Sigmoid colon (tissue), 4 donors: ENCODE data around the gene DPEP2NB.

Experiments
- EP300 ChIP-seq, 4 donors: sonication (generic); formaldehyde crosslinking; IDR thresholded peaks; one replicate each; pipeline ENCODE4 v1.6.1; 2017; ENCODE audit warnings: antibody characterized with exemption in 4 of 4
- POLR2A ChIP-seq, 2 donors: fragments of 450-650 bp; IDR thresholded peaks; one replicate each; pipeline ENCODE4 v1.6.1; 2016; ENCODE audit warnings: antibody characterized with exemption in 2 of 2, mild to moderate bottlenecking in 2 of 2, moderate library complexity in 2 of 2
- POLR2AphosphoS5 ChIP-seq, 4 donors: sonication (generic); formaldehyde crosslinking; IDR thresholded peaks; one replicate each; pipeline ENCODE4 v1.6.1; 2017; ENCODE audit warnings: antibody characterized with exemption in 4 of 4
- TF ChIP-seq, protein P1 (sequence below), 4 experiments: fragments of 450-650 bp in 3 of 4; fragments of 200-600 bp in 1 of 4; IDR thresholded peaks; one replicate each; pipeline ENCODE4 v1.5.1; 2016 to 2019; ENCODE audit warnings: antibody characterized with exemption in 4 of 4, mild to moderate bottlenecking in 3 of 4, moderate library complexity in 2 of 4

DNA sequence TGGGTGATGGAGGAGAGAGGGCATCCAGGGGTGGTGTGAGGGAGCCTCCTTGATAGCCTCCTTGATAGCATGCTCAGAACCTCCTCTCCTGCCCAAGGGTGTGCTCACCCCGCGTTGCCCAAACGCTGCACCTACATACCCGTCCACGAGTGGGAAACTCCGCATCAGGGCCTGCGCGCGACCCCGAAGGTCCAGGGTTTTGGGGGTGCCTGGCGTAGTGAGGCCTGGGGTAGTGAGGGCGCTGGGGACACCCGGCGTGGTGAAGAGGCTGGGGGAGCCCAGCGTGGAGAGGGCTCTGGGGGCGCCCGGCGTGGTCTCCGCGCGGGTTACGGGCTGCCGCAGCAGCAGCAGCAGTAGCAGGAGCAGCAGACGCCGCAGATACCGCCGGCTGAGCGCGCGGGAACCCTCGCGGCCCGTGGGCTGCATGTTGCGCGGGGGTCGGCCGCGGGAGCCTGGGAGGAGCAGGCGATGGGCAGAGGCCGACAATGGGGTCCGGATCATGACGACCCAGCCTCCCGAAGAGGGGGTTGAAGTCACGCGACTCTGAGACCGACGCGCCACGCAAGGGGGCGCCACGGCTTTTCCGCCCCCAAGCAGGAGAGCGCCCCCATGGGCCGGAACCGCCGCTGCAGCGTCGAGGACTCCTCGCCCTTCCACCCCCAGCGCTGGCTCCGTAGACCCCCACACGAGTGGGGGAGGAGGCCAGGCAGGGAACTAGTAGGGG is 35.6 kb downstream of the DPEP2NB start, which contains the start of gene DPEP3:
- no peak for TF ChIP-seq POLR2A (IDR thresholded peaks at IDR 0.05)
- TF ChIP-seq, protein P1, sequence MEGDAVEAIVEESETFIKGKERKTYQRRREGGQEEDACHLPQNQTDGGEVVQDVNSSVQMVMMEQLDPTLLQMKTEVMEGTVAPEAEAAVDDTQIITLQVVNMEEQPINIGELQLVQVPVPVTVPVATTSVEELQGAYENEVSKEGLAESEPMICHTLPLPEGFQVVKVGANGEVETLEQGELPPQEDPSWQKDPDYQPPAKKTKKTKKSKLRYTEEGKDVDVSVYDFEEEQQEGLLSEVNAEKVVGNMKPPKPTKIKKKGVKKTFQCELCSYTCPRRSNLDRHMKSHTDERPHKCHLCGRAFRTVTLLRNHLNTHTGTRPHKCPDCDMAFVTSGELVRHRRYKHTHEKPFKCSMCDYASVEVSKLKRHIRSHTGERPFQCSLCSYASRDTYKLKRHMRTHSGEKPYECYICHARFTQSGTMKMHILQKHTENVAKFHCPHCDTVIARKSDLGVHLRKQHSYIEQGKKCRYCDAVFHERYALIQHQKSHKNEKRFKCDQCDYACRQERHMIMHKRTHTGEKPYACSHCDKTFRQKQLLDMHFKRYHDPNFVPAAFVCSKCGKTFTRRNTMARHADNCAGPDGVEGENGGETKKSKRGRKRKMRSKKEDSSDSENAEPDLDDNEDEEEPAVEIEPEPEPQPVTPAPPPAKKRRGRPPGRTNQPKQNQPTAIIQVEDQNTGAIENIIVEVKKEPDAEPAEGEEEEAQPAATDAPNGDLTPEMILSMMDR (IDR thresholded peaks at IDR 0.05), result no peak
- TF ChIP-seq EP300 (IDR thresholded peaks at IDR 0.05), result no peak
- no peak for TF ChIP-seq POLR2AphosphoS5 (IDR thresholded peaks at IDR 0.05)
